Mesenchymal stem cell (in vitro differentiated cells and primary cell): ENCODE data around the gene TPM1.
A peak's percentile ranks its signal among the peaks of the same experiment; 100 is the strongest.

Experiments used
- DNase-seq: peaks from one replicate; pipeline ENCODE4 v3.0.0-alpha.2; 2013
- H2AFZ ChIP-seq: one replicate; pipeline ENCODE4 v1.6.1; 2013; ENCODE audit warnings: low read depth, mild to moderate bottlenecking, control low read depth, inconsistent platforms, low read length, moderate library complexity
- H2AK5ac ChIP-seq: 2 replicates; pipeline ENCODE4 v1.6.1; 2013; ENCODE audit warnings: low read length, moderate library complexity, mild to moderate bottlenecking, inconsistent platforms; ENCODE audit not compliant: severe bottlenecking
- H2BK120ac ChIP-seq: one replicate; pipeline ENCODE4 v1.6.1; 2013; ENCODE audit warnings: low read depth, mild to moderate bottlenecking, inconsistent platforms, low read length, moderate library complexity
- H2BK12ac ChIP-seq, 2 experiments: one replicate each; pipeline ENCODE4 v1.6.1; 2013; ENCODE audit warnings: inconsistent platforms in 2 of 2, low read length in 2 of 2, mild to moderate bottlenecking in 2 of 2, moderate library complexity in 2 of 2, control low read depth in 1 of 2
- H2BK15ac ChIP-seq: one replicate; pipeline ENCODE4 v1.6.1; 2013; ENCODE audit warnings: mild to moderate bottlenecking, low read depth, inconsistent platforms; ENCODE audit not compliant: poor library complexity, severe bottlenecking
- H2BK5ac ChIP-seq: 2 replicates; pipeline ENCODE4 v1.6.1; 2013; ENCODE audit warnings: low read depth, mild to moderate bottlenecking, low read length, control low read depth, inconsistent platforms; ENCODE audit not compliant: poor library complexity, severe bottlenecking
- H3K14ac ChIP-seq, 2 experiments: one replicate each; pipeline ENCODE4 v1.6.1; 2013; ENCODE audit warnings: inconsistent platforms in 2 of 2, low read length in 2 of 2, control low read depth in 1 of 2, mild to moderate bottlenecking in 1 of 2, moderate library complexity in 1 of 2
- H3K18ac ChIP-seq, 2 experiments: one replicate each; pipeline ENCODE4 v1.6.1; 2013; ENCODE audit warnings: inconsistent platforms in 2 of 2, low read length in 2 of 2, control low read depth in 1 of 2, low read depth in 1 of 2, mild to moderate bottlenecking in 1 of 2
- H3K23ac ChIP-seq, 2 experiments: one replicate each; pipeline ENCODE4 v1.6.1; 2013; ENCODE audit warnings: inconsistent platforms in 2 of 2, low read length in 2 of 2, mild to moderate bottlenecking in 2 of 2, moderate library complexity in 2 of 2, control low read depth in 1 of 2
- H3K27ac ChIP-seq: 2 replicates; pipeline ENCODE4 v1.5.1; 2013; ENCODE audit warnings: mild to moderate bottlenecking, moderate library complexity, low read length, control low read depth, inconsistent platforms; ENCODE audit not compliant: poor library complexity, severe bottlenecking
- H3K27me3 ChIP-seq, 2 experiments: 2 replicates each; pipeline versions ENCODE4 v1.6.1 to v1.7.0; 2013; ENCODE audit warnings: low read length in 2 of 2, mild to moderate bottlenecking in 2 of 2, moderate library complexity in 2 of 2, control low read depth in 1 of 2, inconsistent platforms in 1 of 2; ENCODE audit not compliant: control insufficient read depth in 1 of 2, insufficient read depth in 1 of 2
- H3K36me3 ChIP-seq, 2 experiments: 2 replicates each; pipeline versions ENCODE4 v1.6.1 to v1.7.0; 2013; ENCODE audit warnings: low read length in 2 of 2, control low read depth in 1 of 2, inconsistent platforms in 1 of 2, low read depth in 1 of 2, mild to moderate bottlenecking in 1 of 2; ENCODE audit not compliant: insufficient read depth in 2 of 2, control insufficient read depth in 1 of 2
- H3K4ac ChIP-seq, 2 experiments: one replicate each; pipeline ENCODE4 v1.6.1; 2013; ENCODE audit warnings: inconsistent platforms in 2 of 2, low read length in 2 of 2, mild to moderate bottlenecking in 2 of 2, moderate library complexity in 2 of 2, control low read depth in 1 of 2, low read depth in 1 of 2
- H3K4me1 ChIP-seq: 2 replicates; pipeline ENCODE4 v1.6.1; 2013; ENCODE audit warnings: low read depth, low read length, control low read depth; ENCODE audit not compliant: control insufficient read depth, insufficient read depth
- H3K4me2 ChIP-seq: 2 replicates; pipeline ENCODE4 v1.6.1; 2013; ENCODE audit warnings: low read length, mild to moderate bottlenecking, inconsistent platforms; ENCODE audit not compliant: poor library complexity, severe bottlenecking
- H3K4me3 ChIP-seq, 2 experiments: 2 replicates each; pipeline versions ENCODE4 v1.5.1 to v1.7.0; 2013; ENCODE audit warnings: low read length in 2 of 2, mild to moderate bottlenecking in 2 of 2, control low read depth in 1 of 2, low read depth in 1 of 2; ENCODE audit not compliant: insufficient read depth in 1 of 2
- H3K79me1 ChIP-seq: replicated peaks from 2 replicates; pipeline ENCODE4 v1.6.1; 2013; ENCODE audit warnings: mild to moderate bottlenecking, control low read depth, low read length, inconsistent platforms; ENCODE audit not compliant: poor library complexity, severe bottlenecking
- H3K9ac ChIP-seq: 2 replicates; pipeline ENCODE4 v1.7.0; 2013; ENCODE audit warnings: mild to moderate bottlenecking, low read length, moderate library complexity
- H3K9me3 ChIP-seq: 2 replicates; pipeline ENCODE4 v1.7.0; 2013; ENCODE audit warnings: mild to moderate bottlenecking, low read length; ENCODE audit not compliant: control insufficient read depth
- H4K8ac ChIP-seq: one replicate; pipeline ENCODE4 v1.6.1; 2013; ENCODE audit warnings: inconsistent platforms, mild to moderate bottlenecking, low read length, moderate library complexity
- H4K91ac ChIP-seq: one replicate; pipeline ENCODE4 v1.6.1; 2013; ENCODE audit warnings: mild to moderate bottlenecking, low read length, inconsistent platforms
- WGBS: methylation state at CpG from one replicate; pipeline ENCODE4 v1.1.7; 2013; ENCODE audit warnings: mixed read lengths; 5-methylcytosine and 5-hydroxymethylcytosine counted together

TPM1 gene

DNA sequence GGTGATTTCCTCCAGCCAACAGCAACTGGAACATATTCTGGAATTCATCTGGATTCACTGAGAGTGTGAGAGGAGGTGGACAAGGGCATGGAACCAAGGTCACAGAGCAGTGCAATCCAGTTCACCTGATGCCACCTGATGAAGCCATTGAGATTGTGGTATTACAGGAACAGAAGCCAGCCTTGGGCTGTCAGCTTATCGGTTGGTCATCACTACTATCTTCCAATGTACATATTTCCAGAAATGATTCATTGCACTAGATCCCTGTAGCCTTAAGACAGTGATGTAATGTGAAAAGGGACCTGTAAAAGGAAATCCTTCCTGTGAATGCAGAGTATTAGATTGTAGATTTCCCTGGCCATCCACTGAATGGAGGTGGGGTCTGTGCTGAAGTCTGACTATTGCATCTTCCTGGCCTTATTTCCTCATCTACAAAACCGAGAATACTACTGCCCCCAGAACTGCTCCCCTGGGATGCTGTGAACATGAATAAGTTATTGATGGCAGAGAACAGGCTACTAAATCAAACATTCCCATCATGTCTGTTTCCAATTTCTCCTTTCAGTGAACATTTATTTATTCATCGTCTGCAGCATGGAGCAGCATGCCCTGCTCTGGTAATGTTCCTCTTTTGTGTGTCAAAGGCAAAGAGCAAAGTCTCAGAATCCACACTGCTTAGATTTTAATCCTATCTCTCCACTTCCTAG is 47.4 kb upstream of the TPM1 start:
- WGBS, result 60% methylated on average over 2 of the region's 3 CpGs
- H3K18ac ChIP-seq, result no peak overlapping the region
- no peak overlapping the region for H2BK120ac ChIP-seq
- no peak overlapping the region for H3K4me2 ChIP-seq
- no peak overlapping the region for H2BK15ac ChIP-seq
- no peak overlapping the region for H4K8ac ChIP-seq
- no peak overlapping the region for H2AK5ac ChIP-seq
- H4K91ac ChIP-seq, result no peak overlapping the region
- DNase-seq, result no peak
- no peak overlapping the region for H3K4me3 ChIP-seq
- peaks cover 11% of the 10 kb centered on the region for H3K4me1 ChIP-seq
- no peak overlapping the region for H3K27ac ChIP-seq
- H3K9ac ChIP-seq, result no peak overlapping the region
- H3K36me3 ChIP-seq, result no peaks in the 10 kb centered on the region
- no peak overlapping the region for H3K23ac ChIP-seq
- no peak overlapping the region for H2AFZ ChIP-seq
- H3K4ac ChIP-seq, result no peak overlapping the region
- H2BK5ac ChIP-seq, result no peak overlapping the region
- no peaks in the 10 kb centered on the region for H3K79me1 ChIP-seq
- no peaks in the 10 kb centered on the region for H3K9me3 ChIP-seq
- no peak overlapping the region for H3K14ac ChIP-seq
- peaks cover 0 to 9% of the 10 kb centered on the region in 2 experiments for H3K27me3 ChIP-seq
- H2BK12ac ChIP-seq, result no peak overlapping the region

DNA sequence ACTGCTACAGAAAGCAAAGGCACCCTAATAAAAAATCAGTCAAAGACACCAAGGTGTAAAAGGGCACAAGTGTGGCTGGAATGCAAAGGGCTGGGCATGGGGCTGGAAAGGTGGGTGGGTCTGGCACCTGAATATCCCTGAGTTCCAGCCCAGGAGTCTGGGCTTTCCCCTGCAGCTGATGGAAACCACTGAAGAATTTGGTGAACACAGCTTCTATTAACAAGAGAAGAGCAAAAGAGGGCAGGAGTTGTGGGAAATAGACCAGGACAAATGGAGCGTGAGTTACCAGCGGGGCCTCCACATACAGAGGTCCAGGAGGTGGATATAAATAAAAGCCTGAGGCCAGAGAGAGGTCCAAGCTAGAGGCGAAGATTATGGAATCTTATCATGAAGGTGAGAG is 45.1 kb upstream of the TPM1 start:
- H3K27ac ChIP-seq, result no peak overlapping the region
- H2AK5ac ChIP-seq, result no peak overlapping the region
- no peaks in the 10 kb centered on the region for H3K36me3 ChIP-seq
- H3K4me2 ChIP-seq, result no peak overlapping the region
- no peak overlapping the region for H4K91ac ChIP-seq
- H2BK15ac ChIP-seq, result no peak overlapping the region
- no peak overlapping the region for H2BK12ac ChIP-seq
- H3K14ac ChIP-seq, result no peak overlapping the region
- H4K8ac ChIP-seq, result no peak overlapping the region
- no peak overlapping the region for H3K23ac ChIP-seq
- no peak overlapping the region for H2AFZ ChIP-seq
- no peaks in the 10 kb centered on the region for H3K79me1 ChIP-seq
- peaks cover 0 to 9% of the 10 kb centered on the region in 2 experiments for H3K27me3 ChIP-seq
- no peak overlapping the region for H3K4me3 ChIP-seq
- peaks cover 13% of the 10 kb centered on the region for H3K4me1 ChIP-seq
- no peak for DNase-seq
- no peaks in the 10 kb centered on the region for H3K9me3 ChIP-seq
- no peak overlapping the region for H3K4ac ChIP-seq
- WGBS, result 100% methylated on average over 2 of the region's 3 CpGs
- no peak overlapping the region for H2BK5ac ChIP-seq
- no peak overlapping the region for H3K18ac ChIP-seq
- no peak overlapping the region for H2BK120ac ChIP-seq
- no peak overlapping the region for H3K9ac ChIP-seq

DNA sequence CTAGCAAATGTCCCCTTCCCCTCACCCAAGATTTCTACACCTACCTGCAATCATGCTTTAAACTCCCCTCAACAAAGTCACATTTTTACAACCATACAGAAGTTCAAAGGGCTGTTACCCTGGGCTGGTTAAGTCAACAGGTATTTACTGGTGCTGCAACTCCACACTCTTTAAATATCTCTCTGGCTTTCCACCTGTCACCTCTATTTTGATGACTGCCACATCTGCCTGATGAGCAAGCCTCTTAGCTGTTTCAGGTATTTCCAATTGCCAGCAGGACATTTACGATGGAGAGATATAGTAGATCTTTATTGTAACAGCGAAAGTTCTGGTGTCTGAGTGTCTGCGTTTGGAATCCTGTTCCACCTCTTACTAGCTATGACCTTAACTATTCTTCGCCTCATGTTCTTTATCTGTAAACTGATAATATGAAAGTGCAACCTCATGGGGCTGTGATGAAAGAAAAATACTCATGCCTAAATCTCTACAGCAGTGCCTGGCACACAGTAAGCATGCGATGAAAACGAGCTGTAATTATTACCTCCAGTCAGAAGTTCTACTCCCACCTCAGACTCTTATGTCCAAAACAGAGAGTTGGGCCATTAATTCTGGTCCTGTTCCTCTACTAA is 44.2 kb upstream of the TPM1 start:
- Histone ChIP-seq H3K4me3 (no peak overlapping the region), H3K27me3 (peaks cover 0 to 9% of the 10 kb centered on the region in 2 experiments), H4K8ac (no peak overlapping the region), H2AK5ac (peak overlapping the region; percentile 46), H3K18ac (no peak overlapping the region), H3K4me1 (peaks cover 11% of the 10 kb centered on the region), H2BK12ac (no peak overlapping the region), H3K9ac (no peak overlapping the region), H3K4me2 (no peak overlapping the region), H3K79me1 (no peaks in the 10 kb centered on the region), H3K9me3 (no peaks in the 10 kb centered on the region), H2AFZ (no peak overlapping the region), H2BK15ac (no peak overlapping the region), H4K91ac (no peak overlapping the region), H3K14ac (no peak overlapping the region), H2BK5ac (no peak overlapping the region), H3K36me3 (no peaks in the 10 kb centered on the region), H3K4ac (no peak overlapping the region), H3K23ac (no peak overlapping the region), H3K27ac (no peak overlapping the region), H2BK120ac (no peak overlapping the region)
- no peak for DNase-seq
- WGBS, result 93% methylated on average over 3 of the region's 6 CpGs

DNA sequence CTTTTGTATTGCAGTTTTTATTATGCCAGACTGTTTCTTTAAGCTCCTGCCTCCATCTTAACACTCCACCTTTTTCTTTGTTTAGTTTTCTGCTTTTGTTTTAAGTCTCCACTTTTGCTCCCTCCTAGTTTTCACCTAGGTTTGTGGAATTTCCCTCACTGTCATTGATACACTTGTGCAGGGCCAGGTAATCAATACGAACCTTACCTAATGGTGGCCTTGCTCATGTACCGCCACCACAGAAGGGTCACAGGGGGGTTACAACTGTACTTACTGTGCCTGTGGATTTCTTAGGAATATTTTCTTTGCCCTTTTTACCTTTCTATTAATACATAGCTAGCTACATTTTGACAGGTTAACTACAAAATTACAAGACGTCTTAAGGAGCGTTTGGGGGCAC is 43.4 kb upstream of the TPM1 start:
- no peak overlapping the region for H3K18ac ChIP-seq
- no peak overlapping the region for H2BK15ac ChIP-seq
- no peak overlapping the region for H3K4me3 ChIP-seq
- peaks cover 0 to 9% of the 10 kb centered on the region in 2 experiments for H3K27me3 ChIP-seq
- H3K4ac ChIP-seq, result no peak overlapping the region
- H3K4me2 ChIP-seq, result no peak overlapping the region
- H3K14ac ChIP-seq, result no peak overlapping the region
- H2BK120ac ChIP-seq, result no peak overlapping the region
- H3K27ac ChIP-seq, result no peak overlapping the region
- no peaks in the 10 kb centered on the region for H3K9me3 ChIP-seq
- peak overlapping the region; percentile 88 for H2AK5ac ChIP-seq
- peaks cover 17% of the 10 kb centered on the region for H3K4me1 ChIP-seq
- no peaks in the 10 kb centered on the region for H3K79me1 ChIP-seq
- H4K91ac ChIP-seq, result no peak overlapping the region
- no peak overlapping the region for H2BK5ac ChIP-seq
- no peak for DNase-seq
- 94% methylated on average over 4 of the region's 4 CpGs for WGBS
- H3K36me3 ChIP-seq, result no peaks in the 10 kb centered on the region
- H2AFZ ChIP-seq, result no peak overlapping the region
- no peak overlapping the region for H2BK12ac ChIP-seq
- no peak overlapping the region for H4K8ac ChIP-seq
- H3K9ac ChIP-seq, result no peak overlapping the region
- H3K23ac ChIP-seq, result no peak overlapping the region
